ENCODE results near the gene SHFL.
A peak's percentile ranks its signal among the peaks of the same experiment; 100 is the strongest.

The SHFL gene
- total RNA-seq: 87.4 to 132 (median 117) reads per million in 4 experiments

- peak; percentile 78 for DNase-seq
Observed at GRCh38 chr19:10085641-10086590, at the start of gene SHFL. TSS of gene SHFL (plus strand) at chr19:10086317. CDS start at chr19:10086428, 111 bp downstream.

- DNase-seq: no peak
Observed at GRCh38 chr19:10036601-10037071, 49.5 kb upstream of the SHFL start.

- no peak for DNase-seq
Observed at GRCh38 chr19:10037367-10037766, 48.8 kb upstream of the SHFL start.

GRCh38 chr19:10037809-10038208 is 48.3 kb upstream of the SHFL start:
- no peak for DNase-seq

GRCh38 chr19:10043286-10043927 is 42.7 kb upstream of the SHFL start:
- no peak for DNase-seq

GRCh38 chr19:10044390-10044789 is 41.7 kb upstream of the SHFL start:
- no peak for DNase-seq

- no peak for DNase-seq
Observed at GRCh38 chr19:10045371-10045770, 40.7 kb upstream of the SHFL start.

GRCh38 chr19:10049626-10050025 is 36.5 kb upstream of the SHFL start:
- no peak for DNase-seq

- no peak for DNase-seq
Observed at GRCh38 chr19:10052602-10053360, 33.3 kb upstream of the SHFL start.

GRCh38 chr19:10061717-10062310 is 24.3 kb upstream of the SHFL start:
- no peak for DNase-seq

- DNase-seq: no peak
Observed at GRCh38 chr19:10068205-10068604, 17.9 kb upstream of the SHFL start.

- DNase-seq: no peak
Observed at GRCh38 chr19:10069046-10069445, 17.1 kb upstream of the SHFL start.

- DNase-seq: no peak
Observed at GRCh38 chr19:10070730-10071446, 15.2 kb upstream of the SHFL start.

GRCh38 chr19:10074153-10074552 is 12.0 kb upstream of the SHFL start:
- peak; percentile 7 for DNase-seq

GRCh38 chr19:10076535-10076934 is 9.6 kb upstream of the SHFL start:
- DNase-seq: no peak

GRCh38 chr19:10078329-10078728 is 7.8 kb upstream of the SHFL start:
- DNase-seq: no peak

GRCh38 chr19:10079031-10079453 is 7.1 kb upstream of the SHFL start:
- no peak for DNase-seq

- no peak for DNase-seq
Observed at GRCh38 chr19:10083911-10084310, 2.2 kb upstream of the SHFL start.

GRCh38 chr19:10084803-10085202 is 1.3 kb upstream of the SHFL start:
- DNase-seq: no peak

- peak; percentile 16 for DNase-seq
Observed at GRCh38 chr19:10086591-10087192, 575 bp downstream of the SHFL start.

GRCh38 chr19:10087296-10088061 is 1.4 kb downstream of the SHFL start:
- DNase-seq: no peak

All from effector CD8-positive, alpha-beta T cell (primary cell).